ENCODE data around the gene SFXN3. TPM values are rescaled to one million over a fixed set of nuclear protein-coding genes. Genes with fewer than 3 reads are reported as not detected.

Gene SFXN3
- total and polyA plus RNA-seq, 2 of the 13 experiments (the other 11 are each of a cell fraction or from before 2014, with no cell fraction given): 16.8 to 71.5 TPM

- no peak for TF ChIP-seq ZNF772 (CRISPR knock-in tag; IDR thresholded peaks at IDR 0.05)
- TF ChIP-seq THAP7 (CRISPR knock-in tag; IDR thresholded peaks at IDR 0.05): no peak
- TF ChIP-seq SIX1 (CRISPR knock-in tag; IDR thresholded peaks at IDR 0.05; ENCODE audit: borderline replicate concordance): no peak
- TF ChIP-seq GTF3A (CRISPR knock-in tag; conservative IDR thresholded peaks at IDR 0.05): no peak
- no peak for TF ChIP-seq NR2F2 (IDR thresholded peaks at IDR 0.05; ENCODE audit: borderline replicate concordance, low read depth)
These were observed 42.9 kb upstream of the SFXN3 start (continued) for GRCh38 chr10:100988166-100988565.

GRCh38 chr10:100989088-100989487 is 41.9 kb upstream of the SFXN3 start:
- H3K9ac ChIP-seq (ENCODE audit: insufficient read depth, low read depth, low read length): 0 out of 2 replicates have a peak overlapping the region, but pooled peaks have one; percentile 7
- DNase-seq (ENCODE audit: low spot score) (no peak), ATAC-seq (no peak), FAIRE-seq (no peak)
- ChIA-PET CTCF (ENCODE audit: low intra/inter-chr PET ratio, low total read pairs) (interaction anchor here (0.8 kb wide), 1 partner anchor 18 kb away, joined by 3 read pairs; no protein-coding TSS in a partner anchor), POLR2A (interaction anchor here (0.8 to 23.0 kb wide), 3 partner anchors 9 to 73 kb away, joined by 3 to 277 read pairs (median 54); partner anchors contain the start of genes KAZALD1, LZTS2 and SEMA4G)
- H3K9me3 ChIP-seq (ENCODE audit: low read length): no peaks in the 10 kb centered on the region
- no peaks in the 10 kb centered on the region; a peak in 1 of 5 replicates for H3K27me3 ChIP-seq (ENCODE audit: control insufficient read depth in 1 of 2, insufficient read depth in 2 of 2, low read length in 2 of 2)
- TF ChIP-seq ZBTB33 (CRISPR knock-in tag; IDR thresholded peaks at IDR 0.05) (peak; percentile 21; the same call in 1 of the 2 replicates), TOE1 (CRISPR knock-in tag; IDR thresholded peaks at IDR 0.05) (no peak)
- peaks cover 50% of the 10 kb centered on the region for H3K79me2 ChIP-seq (ENCODE audit: insufficient read depth, low read length)
- in situ Hi-C loops (cut with HindIII; ENCODE audit: extremely low pct_ligation_motif_present, low pct_unique_long_range_greater_than_20kb) (no loop called here), intact Hi-C loops (cut with micrococcal nuclease; ENCODE audit: unreplicated experiment) (no loop called here)
- H3K4me2 ChIP-seq (ENCODE audit: low read depth, low read length): peak overlapping the region; percentile 97
- no peak overlapping the region for H3K27ac ChIP-seq (ENCODE audit: extremely low read length, insufficient read depth, low read length)
- TSS peak; percentile 1 for BruUV-seq (replicated peaks)
- WGBS (ENCODE audit: low lambda C conversion rate): 93% methylated on average over 21 of the region's 21 CpGs
- peaks cover 53% of the 10 kb centered on the region for H3K4me1 ChIP-seq (ENCODE audit: insufficient read depth, low read length)
- no peak overlapping the region for H2AFZ ChIP-seq (ENCODE audit: low read length)
- H3K36me3 ChIP-seq (replicated peaks in 1 of 2; ENCODE audit: control insufficient read depth in 1 of 2, insufficient read depth in 2 of 2, low read length in 2 of 2): peaks cover 21 to 51% of the 10 kb centered on the region in 2 experiments
- no peaks in the 10 kb centered on the region for H4K20me1 ChIP-seq (ENCODE audit: insufficient read depth, low read length)
- peak overlapping the region in 2 of 3 experiments; percentile 77 to 96; a peak in 3 of 6 replicates for H3K4me3 ChIP-seq (replicated peaks in 1 of 3; ENCODE audit: insufficient read depth in 1 of 3, low read depth in 2 of 3, low read length in 3 of 3)
